ENCODE measurements around the gene PLPPR4. TPM values are rescaled to one million over a fixed set of nuclear protein-coding genes. Genes with fewer than 3 reads are reported as not detected.

Gene PLPPR4
- total RNA-seq, 1 experiment from 2014 or later, result 0.36 TPM

DNA sequence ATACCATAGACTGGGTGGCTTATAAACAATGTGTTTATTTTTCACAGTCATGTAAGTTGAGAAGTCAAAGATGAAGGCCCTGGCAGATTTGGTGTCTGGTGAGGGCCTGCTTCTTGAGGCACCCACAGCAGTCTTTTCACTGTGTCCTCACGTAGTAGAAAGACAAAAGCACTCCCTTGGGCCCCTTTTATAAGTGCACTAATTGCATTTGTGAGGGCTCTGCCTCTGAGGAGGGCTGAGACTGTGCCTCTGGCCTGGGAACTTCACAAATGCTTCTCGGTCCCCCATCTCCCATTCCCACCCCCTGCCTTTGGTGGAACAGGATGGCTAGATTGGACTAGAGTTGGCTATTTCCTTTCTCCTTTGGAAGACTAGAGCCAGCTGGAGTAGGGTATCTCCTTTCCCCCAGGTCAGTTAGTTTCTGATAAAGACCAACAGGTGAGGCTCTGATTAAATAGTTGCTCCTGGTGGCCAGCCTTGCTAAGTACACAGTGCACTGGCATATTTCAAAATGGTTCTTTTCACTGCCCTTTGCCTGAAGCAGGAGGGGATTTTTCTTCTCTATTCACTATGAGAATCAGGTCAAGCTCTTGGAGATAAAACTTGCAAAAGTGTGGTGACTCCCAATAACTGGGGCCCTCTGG, 82.9 kb downstream of the PLPPR4 start:
- DNase-seq (ENCODE audit: low read depth), result no peak

DNA sequence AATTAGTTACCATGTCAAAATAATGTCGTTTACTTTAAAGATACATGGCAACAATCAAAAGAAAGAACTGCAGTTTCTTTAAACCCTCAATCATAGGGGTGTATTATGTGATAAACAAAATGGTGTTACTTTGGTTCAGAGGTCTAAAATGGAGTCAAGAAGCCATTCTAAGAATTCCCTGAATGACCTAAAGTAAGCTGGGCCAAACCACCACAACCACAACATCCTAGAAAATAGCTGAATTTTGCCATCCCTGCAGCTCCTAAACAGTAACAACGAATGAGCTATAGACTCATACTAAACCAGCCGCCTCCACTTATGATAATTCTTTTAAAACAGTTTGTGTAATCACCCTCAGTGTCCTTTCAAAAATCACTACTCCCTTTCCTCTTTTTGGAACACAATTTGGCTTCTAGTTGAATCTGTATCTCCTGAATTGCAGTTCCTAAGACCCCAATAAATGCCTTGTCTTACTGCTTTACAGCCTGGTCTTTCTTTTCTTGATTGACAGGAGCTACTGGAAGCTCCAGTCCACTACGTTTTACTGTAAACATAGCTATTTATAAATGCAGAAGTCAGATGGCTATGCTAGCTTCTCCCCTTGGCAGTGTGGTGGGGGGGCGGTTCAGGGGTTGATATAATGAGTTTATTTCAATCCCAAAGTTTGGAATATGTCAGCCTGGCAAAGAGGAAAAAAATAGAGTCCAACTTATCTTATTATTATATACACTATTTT, 84.3 kb downstream of the PLPPR4 start:
- DNase-seq (ENCODE audit: low read depth), result peak; percentile 4

DNA sequence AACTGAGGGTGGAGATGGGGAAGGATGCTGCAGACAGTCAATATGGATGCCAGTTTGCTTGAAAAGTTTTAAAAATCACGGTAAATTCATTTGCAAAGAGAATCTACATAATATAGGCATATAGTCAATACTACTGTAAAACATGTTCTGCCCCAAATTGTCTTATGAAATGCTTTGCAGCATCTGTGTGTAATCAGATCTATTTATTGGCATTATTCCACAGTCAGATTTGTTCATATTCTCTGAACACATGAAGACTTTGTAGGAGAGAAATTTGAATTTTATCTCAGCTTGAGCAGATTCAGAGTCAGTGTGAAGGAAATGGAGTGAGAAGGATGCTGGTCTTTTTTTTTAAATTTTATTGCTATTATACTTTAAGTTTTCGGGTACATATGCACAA, 88.5 kb downstream of the PLPPR4 start:
- DNase-seq (ENCODE audit: low read depth), result no peak

DNA sequence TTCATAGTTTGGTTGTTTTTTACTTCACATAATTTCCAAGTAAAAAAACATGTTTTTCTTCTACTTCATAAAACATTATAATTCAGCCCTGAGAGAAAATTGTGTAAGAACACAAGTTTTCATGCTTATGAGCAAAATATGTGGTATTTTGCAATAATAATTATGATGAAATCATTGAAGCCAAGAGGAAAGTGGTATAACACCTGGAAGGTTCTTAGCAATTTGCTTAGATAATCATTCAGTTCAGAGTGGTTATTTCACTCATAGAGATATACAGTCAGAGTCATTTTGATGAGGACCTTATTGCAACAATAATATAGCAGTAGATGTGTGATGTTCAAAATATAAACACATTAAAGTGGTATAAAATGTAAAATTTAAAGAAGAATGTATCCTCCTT, 94.5 kb downstream of the PLPPR4 start:
- no peak for DNase-seq (ENCODE audit: low read depth)

All from RPMI7951 (cell line).